Activated gamma-delta T cell treated with Interleukin-2 at 50 U/mL for 16 hours (primary cell): ENCODE measurements around the gene B9D2.
A peak's percentile ranks its signal among the peaks of the same experiment; 100 is the strongest.
"Not testable (repeated sequence)": the region's sequence is repeated elsewhere in the genome, so short reads cannot be mapped to it uniquely, and the experiment has no call there.

Experiments used
- DNase-seq: peaks from one replicate; pipeline ENCODE4 v3.0.0-alpha.2; 2020

The B9D2 gene

DNA sequence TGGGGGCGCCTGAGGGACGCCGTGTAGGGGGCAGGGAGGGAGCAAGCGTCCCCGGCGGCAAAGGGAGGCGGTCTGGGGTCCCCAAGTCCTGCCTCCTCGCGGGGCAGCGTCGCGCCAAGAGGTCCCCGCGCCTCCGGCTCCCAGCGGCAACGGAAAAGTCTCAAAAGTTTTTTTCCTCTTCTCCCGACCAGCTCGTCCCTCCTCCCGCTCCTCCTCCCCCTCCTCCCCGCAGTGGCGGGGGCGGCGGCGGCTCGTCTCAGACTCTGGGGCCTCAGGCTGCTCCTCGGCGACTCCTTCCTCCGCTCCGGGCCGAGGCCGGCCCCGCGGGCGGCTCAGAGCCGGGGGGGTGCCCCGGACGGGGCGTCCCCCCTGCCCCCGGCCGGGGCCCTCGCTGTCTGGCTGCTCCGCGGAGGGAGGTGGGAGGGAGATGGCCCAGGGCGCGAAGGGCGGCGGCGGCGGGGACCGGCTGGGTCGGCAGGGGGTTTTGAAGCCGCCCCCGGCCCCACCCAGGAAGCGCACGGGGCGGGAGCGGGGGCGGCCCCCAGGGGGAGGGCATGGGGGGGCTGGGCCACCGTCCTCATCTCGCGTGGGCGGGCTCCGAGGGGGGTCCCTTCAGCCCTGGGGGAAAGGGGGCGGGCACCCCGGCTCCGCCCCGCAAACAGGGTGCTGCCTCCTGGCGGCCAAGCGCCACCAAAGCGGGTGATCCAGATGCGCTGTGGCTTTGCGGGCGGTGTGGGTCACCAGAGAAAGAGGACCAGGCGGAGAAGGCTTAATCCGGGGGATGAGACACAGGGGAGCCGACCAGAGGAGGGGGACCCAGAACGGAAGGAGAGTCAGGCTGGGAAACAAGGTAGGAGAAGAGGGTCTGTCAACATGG lies 10.2 kb downstream of the B9D2 start, which contains the start of gene TGFB1:
Gene TGFB1, minus strand, starts transcription at position 457 of the 877 bp plus-strand sequence. CDS start 878 bp downstream, outside the sequence.
- peak; percentile 95 for DNase-seq

DNA sequence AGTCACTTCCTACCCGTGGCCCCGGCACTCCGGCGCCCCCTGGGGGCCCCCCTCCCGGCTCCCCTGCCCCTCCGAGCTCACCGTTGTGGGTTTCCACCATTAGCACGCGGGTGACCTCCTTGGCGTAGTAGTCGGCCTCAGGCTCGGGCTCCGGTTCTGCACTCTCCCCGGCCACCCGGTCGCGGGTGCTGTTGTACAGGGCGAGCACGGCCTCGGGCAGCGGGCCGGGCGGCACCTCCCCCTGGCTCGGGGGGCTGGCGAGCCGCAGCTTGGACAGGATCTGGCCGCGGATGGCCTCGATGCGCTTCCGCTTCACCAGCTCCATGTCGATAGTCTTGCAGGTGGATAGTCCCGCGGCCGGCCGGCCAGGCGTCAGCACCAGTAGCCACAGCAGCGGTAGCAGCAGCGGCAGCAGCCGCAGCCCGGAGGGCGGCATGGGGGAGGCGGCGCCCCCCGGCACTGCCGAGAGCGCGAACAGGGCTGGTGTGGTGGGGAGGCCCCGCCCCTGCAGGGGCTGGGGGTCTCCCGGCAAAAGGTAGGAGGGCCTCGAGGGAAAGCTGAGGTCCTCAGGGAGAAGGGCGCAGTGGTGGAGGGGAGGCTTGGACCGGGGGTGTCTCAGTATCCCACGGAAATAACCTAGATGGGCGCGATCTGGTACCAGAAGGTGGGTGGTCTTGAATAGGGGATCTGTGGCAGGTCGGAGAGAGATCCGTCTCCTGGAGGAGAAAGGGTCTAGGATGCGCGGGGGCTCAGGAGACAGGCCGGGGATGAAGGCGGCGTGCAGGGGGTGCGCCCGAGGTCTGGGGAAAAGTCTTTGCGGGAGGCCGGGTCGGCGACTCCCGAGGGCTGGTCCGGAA lies 11.1 kb downstream of the B9D2 start:
- DNase-seq: peak; percentile 81

DNA sequence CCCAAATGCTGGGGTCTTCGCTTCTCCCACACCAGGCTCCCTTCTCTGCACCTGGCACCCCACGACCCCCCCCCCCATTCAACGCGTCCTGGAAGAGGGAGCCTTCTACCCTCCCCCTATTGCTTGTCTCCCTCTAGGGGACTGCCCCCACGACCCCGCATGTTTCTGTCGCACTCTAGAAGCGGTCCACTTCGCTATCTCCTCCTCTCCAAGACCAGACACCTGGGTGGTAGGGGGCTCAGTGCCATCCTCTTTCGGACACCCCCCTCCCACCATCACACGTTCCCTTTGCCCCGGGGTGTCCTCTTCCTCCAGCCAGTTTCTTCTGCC lies 11.7 kb downstream of the B9D2 start:
- no peak for DNase-seq

DNA sequence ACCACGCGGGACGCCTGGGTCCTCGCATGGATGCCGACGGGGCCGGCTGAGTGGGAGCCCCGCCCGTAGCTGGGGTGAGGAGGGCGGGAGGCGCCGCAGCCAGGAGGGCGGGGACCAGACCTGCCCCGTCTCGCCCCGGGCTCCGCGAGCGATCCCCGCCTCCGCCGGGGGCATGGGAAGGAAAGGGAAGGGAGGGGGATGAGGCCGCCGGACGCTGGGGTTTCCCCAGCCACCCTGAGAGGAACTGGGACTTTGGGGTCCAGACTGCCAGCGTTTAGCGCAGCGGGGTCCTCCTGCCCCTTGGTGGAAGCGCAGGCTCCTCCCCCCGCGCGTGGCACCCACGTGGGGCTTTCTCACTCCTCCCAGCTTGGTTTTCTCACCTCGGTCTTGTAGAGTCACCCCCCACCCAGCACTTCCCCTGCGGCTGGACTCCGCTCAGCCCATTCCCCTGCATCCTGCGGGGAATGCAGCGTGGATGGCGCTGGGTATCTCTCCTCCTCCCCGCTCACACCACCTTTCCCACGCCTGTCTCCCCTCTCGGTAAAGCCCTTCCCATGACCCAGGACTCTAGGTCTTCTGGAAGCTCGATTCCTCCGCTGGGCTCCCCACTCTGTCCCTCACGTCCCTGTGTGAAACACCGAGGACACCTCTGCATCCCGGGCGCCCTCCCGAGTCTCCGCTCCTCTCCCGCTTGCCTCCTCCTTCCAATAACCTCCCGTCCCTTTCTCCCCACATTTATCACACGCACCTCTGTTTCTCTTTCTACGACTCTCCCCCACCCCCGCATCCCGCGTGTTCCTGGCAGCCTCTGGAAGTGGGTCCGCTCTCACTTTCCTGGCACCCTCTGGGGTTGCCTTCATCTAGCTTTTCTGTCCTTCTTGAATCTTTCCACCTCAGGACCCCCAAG lies 12.4 kb downstream of the B9D2 start:
- DNase-seq: peak; percentile 86

DNA sequence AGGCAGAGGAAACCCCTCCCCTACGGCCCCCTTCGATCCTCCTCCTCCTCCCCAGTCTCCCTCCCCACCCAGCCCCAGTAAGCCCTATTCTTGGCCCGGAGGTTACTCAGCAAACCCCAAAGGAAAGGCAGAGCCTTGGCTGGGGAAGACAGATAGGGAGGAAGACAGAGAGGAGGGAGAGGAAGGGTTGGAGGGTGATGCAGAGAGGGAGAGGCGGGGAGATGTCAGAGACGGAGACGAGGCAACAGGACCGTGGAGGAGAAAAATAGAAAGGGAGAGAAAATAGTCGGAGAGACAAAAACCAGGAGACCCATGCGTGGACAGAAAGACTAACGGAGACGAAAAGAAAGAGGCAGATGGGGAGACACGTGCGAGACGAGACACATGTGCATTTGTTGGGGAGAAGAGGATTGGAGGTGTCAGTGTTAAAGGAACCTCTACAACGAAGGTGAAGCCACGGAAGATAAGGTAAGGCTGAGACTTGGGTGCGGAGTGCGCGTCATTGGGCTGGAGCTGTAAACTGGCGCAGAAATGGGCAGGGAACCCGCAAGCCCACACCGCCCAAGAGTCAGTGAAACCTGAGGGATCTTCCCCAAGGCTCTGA lies 13.1 kb downstream of the B9D2 start:
- DNase-seq: no peak

DNA sequence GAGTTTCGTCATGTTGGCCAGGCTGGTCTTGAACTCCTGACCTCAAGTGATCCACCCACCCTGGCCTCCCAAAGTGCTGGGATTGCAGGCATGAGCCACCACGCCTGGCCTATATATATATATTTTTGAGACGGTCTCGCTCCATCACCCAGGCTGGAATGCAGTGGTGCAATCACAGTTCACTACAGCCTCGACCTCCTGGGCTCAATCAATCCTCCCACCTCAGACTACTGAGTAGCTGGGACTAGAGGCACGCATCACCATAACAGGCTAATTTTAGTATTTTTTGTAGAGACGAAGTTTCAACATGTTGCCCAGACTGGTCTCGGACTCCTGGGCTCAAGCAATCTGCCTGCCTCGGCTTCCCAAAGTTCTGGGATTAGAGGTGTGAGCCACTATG lies 17.0 kb downstream of the B9D2 start:
- DNase-seq: not testable (repeated sequence)

DNA sequence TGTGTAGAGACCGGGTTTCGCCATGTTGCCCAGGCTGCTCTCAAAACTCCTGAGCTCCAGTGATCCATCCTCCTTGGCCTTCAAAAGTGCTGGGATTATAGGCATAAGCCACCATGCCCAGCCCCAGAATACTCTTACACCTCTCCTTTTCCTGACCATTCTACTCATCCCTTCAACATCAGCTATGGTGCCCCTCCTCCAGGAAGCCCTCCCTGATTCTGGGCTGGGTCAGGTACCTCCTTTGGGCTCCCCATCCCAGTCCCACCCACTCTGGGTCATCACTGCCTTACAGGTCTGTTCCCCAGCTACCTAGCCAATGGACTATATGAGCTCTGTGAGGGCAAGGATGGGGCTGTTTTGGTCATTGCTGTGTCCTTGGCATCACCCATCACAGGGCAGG lies 19.8 kb downstream of the B9D2 start:
- DNase-seq: no peak

DNA sequence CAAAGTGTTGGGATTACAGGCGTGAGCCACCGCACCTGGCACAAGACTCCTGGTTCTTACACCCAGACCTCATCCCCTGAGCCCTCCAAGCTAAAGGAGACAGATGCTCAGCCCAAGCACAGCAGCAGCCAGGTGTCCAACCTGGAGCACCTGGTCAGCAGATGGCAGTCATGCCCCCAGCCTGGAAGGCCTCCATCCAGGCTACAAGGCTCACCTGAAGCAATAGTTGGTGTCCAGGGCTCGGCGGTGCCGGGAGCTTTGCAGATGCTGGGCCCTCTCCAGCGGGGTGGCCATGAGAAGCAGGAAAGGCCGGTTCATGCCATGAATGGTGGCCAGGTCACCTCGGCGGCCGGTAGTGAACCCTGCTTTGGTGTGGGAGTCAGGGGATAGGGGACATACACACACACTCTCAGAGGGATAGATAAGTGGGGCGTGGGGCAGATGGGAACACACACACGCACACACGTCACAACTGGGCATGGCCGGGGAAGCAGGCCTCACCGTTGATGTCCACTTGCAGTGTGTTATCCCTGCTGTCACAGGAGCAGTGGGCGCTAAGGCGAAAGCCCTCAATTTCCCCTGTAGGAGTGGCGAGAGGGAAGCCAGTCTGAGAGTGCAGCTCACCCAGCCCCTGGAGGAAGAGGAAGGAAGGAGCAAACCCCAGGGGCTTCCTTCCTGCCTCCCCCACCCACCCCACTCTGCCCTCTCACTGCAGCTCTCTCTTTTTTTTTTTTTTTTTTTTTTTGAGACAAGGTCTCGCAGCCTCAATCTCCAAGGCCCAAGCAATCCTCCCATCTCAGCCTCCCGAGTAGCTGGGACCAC lies 22.1 kb downstream of the B9D2 start:
- DNase-seq: no peak

DNA sequence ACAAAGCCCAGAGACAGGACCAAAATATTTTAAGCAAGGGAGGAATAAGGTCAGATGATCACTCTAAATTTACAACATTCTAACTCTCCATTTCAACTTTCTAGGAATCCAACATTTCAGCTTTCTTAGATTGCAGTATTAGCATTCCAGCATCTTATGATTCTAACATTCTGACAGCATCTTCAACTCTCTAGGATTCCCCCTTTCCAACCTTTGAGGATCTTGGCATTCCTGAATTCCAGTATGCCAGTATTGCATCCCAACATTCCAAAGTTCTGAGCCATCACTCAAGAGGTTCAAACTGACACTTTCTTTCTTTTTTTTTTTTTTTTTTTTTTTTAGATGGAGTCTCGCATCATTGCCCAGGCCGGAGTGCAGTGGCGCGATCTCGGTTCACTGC lies 24.0 kb downstream of the B9D2 start:
- DNase-seq: no peak

DNA sequence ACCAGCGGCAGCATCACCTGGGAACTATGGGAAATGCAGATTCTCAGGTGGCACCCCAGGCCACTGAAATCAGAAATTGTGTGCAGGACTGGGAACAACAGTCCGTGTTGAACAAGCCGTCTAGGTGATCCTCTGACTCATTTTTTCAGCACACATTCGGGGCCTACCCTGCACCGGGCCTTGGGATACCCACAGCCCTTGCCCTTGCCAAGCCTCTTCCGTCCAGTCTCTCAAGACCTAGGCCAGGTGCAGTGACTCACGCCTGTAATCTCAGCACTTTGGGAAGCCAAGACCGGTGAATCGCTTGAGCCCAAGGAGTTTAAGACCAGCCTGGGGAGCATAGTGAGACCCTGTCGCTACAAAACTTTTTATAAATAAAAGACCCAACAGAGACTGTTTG lies 28.5 kb downstream of the B9D2 start:
- no peak for DNase-seq

DNA sequence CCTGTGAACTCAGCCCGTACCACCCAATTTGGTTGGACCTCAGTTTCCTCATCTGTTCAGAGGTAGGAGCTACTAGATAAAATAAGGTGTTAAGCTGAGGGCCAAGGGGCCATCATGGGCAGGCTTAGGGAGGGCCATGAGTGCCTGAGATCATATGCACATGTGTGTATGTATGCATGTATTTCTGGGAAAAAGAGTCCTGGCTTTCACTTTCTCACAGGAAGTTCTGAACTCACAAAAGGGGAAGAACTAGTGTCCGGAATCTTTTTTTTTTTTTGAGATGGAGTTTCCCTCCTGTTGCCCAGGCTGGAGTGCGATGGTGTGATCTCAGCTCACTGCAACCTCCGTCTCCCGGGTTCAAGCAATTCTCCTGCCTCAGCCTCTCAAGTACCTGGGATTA lies 29.2 kb downstream of the B9D2 start:
- DNase-seq: no peak

DNA sequence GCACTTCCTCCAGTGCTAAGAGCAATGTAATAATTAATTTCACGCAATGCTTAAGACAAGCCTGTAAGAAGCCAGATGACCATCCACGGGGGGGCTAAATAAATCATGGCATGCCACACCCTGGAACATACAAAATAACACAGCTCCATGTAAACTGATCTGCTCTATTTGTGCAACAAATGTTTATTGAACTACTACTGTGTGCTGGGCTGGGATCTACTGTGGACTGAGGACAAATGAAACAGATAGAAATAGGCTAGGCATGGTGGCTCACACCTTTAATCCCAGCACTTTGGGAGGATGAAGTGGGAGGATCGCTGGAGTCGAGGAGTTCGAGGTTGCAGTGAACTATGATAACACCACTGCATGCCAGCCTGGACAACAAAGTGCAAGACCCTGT lies 31.5 kb downstream of the B9D2 start:
- no peak for DNase-seq

DNA sequence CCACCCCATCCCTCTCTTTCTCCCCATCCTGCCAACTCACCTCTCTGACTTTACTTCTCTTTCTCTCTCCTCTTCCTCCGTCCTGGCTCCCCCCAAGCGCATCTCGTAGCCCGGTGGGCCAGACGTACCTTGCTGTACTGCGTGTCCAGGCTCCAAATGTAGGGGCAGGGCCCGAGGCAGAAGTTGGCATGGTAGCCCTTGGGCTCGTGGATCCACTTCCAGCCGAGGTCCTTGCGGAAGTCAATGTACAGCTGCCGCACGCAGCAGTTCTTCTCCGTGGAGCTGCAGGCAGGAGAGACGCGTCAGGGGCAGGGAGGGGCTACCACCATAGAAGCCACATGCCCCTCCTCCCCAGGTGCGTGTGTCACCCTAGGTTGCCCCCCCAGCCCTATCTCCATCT lies 31.9 kb downstream of the B9D2 start:
- no peak for DNase-seq

DNA sequence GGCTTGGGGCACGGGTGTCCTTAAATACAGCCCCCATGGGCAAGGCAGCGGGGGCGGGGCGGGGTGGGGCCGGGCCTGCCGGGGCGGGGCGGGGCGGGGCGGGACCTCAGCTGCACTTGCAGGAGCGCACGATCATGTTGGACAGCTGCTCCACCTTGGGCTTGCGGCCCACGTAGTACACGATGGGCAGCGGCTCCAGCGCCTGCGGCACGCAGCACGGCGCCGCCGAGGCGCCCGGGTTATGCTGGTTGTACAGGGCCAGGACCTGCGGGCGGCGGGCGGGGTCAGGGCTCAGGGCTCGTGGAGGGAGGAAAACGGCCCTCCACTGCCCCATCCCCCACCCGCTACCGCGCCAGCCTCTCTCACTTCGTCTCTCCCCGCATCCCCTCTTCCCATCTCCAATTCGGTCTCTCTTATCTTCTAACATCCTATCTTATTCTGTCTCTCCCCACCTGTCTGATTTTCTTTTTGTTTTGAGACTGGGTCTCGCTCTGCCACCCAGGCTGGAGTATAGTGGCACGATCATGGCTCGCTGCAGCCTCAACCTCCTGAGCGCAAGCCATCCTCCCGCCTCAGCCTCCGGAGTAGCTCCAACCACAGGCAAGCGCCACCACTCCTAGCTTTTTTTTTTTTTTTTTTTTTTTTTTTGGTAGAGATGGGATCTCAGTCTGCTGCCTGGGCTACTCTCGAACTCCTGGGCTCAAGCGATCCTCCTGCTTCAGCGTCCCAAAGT lies 32.8 kb downstream of the B9D2 start:
- no peak for DNase-seq

DNA sequence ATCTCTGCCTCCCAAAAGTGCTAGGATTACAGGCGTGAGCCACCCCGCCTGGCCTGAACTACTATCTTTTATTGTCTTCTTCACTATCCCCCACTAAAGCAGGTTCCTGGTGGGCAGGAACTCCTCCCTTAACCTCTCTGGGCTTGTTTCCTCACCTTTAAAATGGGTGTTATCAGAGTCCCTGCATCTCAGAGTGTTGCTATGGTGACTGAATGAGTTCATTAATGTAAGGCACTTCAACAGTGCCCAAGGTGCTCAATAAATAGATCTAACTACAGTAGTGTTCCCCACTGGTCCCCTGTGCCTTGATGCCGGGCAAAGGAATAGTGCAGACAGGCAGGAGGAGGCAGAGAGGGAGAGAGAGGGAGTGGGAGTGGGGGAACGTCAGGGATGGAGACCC lies 33.5 kb downstream of the B9D2 start:
- DNase-seq: no peak

DNA sequence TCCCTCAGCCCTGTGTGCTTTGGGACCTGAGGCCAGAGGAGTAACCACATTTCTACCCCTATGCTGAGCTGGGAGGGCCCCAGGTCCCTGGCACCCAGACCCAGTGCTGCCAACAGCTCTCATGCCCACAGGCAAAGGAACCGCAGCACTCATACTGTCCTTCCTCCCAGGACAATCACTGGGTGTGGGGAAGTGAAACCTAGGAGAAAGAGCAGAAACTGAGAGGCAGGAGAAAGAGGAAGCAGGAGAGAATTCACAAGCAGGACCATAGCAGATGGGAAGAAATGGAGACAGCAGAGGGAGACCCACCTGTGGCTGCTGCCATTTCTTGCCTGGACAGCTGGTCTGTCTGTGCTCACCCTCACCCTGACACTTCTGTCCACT lies 35.1 kb downstream of the B9D2 start:
- DNase-seq: no peak

DNA sequence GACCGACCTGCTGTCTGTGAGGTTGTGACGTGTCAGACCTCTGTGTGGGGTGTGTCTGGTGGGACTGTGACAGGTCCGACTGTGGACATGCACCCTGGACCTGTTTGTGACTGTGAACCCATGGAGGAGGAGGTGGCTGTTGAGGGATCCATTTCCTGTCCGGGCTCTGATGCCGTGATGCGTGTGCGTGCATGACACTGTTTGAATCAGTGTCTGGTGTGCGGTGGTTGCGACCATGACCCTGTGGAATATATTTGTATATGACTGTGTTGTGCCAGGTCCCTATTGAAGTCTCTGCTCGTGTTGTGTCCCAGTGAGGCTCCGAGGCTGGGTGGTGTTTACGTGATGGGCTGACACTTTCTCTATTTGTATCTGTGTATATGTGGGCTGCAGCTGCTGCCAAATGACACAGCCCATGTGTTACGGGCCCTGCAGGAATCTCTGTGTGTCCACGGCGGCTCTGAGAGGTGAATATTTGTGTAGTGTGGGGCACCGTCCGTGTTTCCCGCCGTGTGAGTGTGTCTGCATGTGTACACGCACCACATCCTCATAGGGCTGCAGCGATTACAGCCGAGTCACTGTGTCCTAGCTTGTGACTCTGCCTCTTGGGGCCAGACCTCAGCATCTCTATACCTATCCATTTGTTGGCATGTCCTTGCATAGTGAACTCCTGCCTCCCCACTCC lies 35.6 kb downstream of the B9D2 start:
- no peak for DNase-seq

DNA sequence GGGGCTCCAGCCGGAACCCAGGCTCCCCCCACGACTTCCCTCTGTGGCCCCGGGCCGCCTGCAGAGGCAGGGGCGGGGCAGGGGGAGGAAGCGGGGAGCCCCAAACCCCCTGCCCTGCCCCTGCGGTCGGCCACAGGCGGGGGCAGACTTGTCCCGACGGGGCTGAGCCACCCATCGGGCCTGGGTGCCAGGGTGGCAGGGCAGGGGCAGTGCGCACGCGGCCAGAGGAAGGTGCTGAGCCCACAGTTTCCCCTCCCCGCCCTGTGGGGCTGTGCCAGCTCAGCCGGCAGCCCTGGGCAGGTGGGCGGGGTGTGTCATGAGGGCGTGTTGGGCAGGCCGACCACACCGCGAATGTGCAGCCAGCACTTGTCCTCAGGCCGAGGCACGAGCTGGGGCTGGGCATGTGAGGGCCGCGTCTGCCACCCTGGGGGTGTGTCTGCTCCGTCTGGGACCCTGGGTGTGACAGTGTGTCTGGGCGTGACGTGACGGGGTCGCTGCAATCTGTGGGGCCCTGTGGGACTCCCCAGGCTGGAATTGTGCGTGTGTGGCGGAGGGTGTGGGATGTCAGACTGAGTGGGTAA lies 36.3 kb downstream of the B9D2 start:
- peak; percentile 85 for DNase-seq

DNA sequence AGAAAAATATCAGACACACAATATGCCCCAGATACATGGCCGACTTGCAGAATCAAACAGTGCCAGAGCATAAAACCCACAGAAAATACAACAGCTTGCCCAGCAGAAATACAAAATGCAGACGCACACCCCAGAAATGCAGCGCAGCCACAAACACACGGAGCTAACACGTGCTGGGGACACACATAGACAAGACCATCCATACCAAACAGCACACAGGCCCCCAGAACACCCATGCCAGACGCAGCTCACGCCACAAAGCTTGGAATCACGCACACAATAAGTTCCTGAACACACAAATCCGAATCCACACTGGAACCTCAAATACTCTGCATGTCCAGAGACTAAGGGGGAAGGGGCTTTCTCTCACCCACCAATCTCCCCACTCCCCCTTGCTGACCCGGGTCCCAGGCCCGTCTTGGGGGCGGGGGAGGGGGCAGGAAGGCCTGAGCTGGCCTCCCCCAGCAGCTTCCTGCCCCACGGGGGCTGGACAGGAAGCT lies 36.8 kb downstream of the B9D2 start:
- DNase-seq: no peak
